Subcutaneous abdominal adipose tissue (tissue), 5 donors: ENCODE data around the gene ANAPC15.
"Not testable (repeated sequence)": the region's sequence is repeated elsewhere in the genome, so short reads cannot be mapped to it uniquely, and the experiment has no call there.

Experiments used
- H3K27ac ChIP-seq: one replicate; pipeline ENCODE4 v1.7.0; 2013; ENCODE audit warnings: low read depth, mild to moderate bottlenecking, inconsistent platforms, low read length, moderate library complexity
- H3K27me3 ChIP-seq, 5 donors: one replicate each; pipeline ENCODE4 v1.7.0; 2013; ENCODE audit warnings: low read length in 5 of 5, inconsistent platforms in 1 of 5; ENCODE audit not compliant: control insufficient read depth in 5 of 5, insufficient read depth in 4 of 5
- H3K36me3 ChIP-seq, 5 donors: one replicate each; pipeline ENCODE4 v1.7.0; 2013; ENCODE audit warnings: low read length in 5 of 5; ENCODE audit not compliant: control insufficient read depth in 5 of 5, insufficient read depth in 5 of 5
- H3K4me1 ChIP-seq, 5 donors: one replicate each; pipeline ENCODE4 v1.7.0; 2013; ENCODE audit warnings: low read length in 5 of 5, mild to moderate bottlenecking in 3 of 5, moderate library complexity in 1 of 5; ENCODE audit not compliant: control insufficient read depth in 5 of 5, insufficient read depth in 5 of 5
- H3K4me3 ChIP-seq, 5 donors: one replicate each; pipeline ENCODE4 v1.7.0; 2013; ENCODE audit warnings: low read length in 5 of 5, low read depth in 1 of 5
- H3K9ac ChIP-seq, 5 donors: one replicate each; pipeline ENCODE4 v1.7.0; 2013; ENCODE audit warnings: low read length in 5 of 5, mild to moderate bottlenecking in 4 of 5, moderate library complexity in 3 of 5
- H3K9me3 ChIP-seq, 5 donors: one replicate each; pipeline ENCODE4 v1.7.0; 2013; ENCODE audit warnings: low read length in 5 of 5; ENCODE audit not compliant: control insufficient read depth in 5 of 5
- donor health status: healthy.
- donor health status: healthy.
- donor health status: healthy.
- donor health status: healthy.
- donor health status: healthy.

The ANAPC15 gene

DNA sequence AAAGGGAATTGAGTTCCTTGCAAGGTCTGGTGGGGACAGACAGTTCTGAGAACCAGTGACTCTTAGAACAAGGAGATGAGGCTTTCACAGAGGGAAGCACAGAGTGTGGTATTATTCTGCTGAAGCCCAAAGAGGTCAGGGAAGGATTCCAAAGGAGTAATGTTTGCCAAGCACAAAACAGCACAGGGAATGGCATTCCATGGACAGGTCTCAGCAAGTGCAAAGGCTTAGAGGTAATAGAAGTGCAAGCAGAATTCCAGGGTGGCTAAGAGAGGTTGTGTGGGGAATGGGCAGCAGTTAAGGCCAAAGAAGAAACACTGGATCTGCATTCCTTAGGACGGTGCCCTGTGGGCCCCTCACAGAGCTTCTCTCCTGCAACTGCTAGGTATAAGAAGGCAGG, 29.6 kb upstream of the ANAPC15 start:
- H3K9me3 ChIP-seq, H3K27me3 ChIP-seq, H3K36me3 ChIP-seq, H3K4me1 ChIP-seq, H3K4me3 ChIP-seq, H3K27ac ChIP-seq, H3K9ac ChIP-seq: not testable (repeated sequence)

DNA sequence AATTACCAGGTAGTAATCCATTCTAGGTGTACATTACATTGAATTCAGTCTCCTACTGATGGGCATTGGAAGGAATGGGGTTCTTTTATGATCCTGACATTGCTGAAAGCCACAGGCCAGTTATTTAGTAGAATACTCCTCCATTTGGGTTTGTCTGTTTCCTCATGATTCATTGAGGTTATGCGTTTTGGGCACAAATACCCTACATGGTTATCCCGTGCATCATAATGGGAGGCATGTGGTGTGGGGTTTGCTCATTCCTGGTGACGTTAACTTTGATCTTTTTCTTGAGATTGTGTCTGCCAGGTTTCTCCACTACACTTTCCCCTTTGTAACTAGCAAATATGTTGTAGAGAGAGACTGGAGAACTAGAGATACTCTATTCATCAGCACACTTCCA, 28.6 kb upstream of the ANAPC15 start:
- no peak overlapping the region for H3K9ac ChIP-seq
- no peaks in the 10 kb centered on the region for H3K9me3 ChIP-seq
- no peaks in the 10 kb centered on the region for H3K36me3 ChIP-seq
- no peak overlapping the region for H3K4me3 ChIP-seq
- peaks cover 0 to 3% (median 0%) of the 10 kb centered on the region in 5 donors for H3K4me1 ChIP-seq
- no peaks in the 10 kb centered on the region for H3K27me3 ChIP-seq
- H3K27ac ChIP-seq: no peak overlapping the region

DNA sequence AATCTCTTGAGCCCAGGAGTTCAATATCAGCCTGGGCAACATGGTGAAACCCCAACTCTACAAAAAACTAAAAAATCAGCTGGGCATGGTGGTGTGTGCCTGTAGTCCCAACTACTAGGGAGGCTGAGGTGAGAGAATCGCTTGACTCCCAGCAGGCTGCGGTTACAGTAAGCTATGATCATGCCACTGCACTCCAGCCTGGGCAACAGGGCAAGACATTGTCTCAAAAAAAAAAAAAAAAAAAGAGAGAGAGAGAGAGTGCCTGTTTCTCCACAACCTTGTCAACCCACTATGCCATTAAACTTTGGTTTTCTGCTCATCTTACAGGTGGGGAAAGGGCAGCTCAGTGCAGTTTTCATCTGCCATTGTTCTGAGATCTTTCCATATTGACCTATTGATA, 28.2 kb upstream of the ANAPC15 start:
- no peaks in the 10 kb centered on the region for H3K9me3 ChIP-seq
- H3K27ac ChIP-seq: no peak overlapping the region
- no peak overlapping the region for H3K4me3 ChIP-seq
- no peaks in the 10 kb centered on the region for H3K36me3 ChIP-seq
- no peak overlapping the region for H3K9ac ChIP-seq
- H3K4me1 ChIP-seq: peaks cover 0 to 3% (median 0%) of the 10 kb centered on the region in 5 donors
- no peaks in the 10 kb centered on the region for H3K27me3 ChIP-seq

DNA sequence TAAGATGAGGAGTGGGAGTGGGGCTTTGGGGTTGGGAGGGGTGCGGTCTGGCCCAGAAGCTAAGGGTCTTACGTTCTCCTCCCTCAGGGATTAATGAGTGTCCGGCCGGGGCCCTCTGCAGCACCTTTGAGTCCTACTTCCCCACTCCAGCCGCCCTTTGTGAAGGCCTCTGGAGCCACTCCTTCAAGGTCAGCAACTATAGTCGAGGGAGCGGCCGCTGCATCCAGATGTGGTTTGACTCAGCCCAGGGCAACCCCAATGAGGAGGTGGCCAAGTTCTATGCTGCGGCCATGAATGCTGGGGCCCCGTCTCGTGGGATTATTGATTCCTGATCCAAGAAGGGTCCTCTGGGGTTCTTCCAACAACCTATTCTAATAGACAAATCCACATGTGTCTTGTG, 27.0 kb upstream of the ANAPC15 start:
- no peak overlapping the region for H3K4me3 ChIP-seq
- H3K27me3 ChIP-seq: no peaks in the 10 kb centered on the region
- H3K27ac ChIP-seq: no peak overlapping the region
- peaks cover 0 to 3% (median 0%) of the 10 kb centered on the region in 5 donors for H3K4me1 ChIP-seq
- H3K9ac ChIP-seq: no peak overlapping the region
- no peaks in the 10 kb centered on the region for H3K36me3 ChIP-seq
- no peaks in the 10 kb centered on the region for H3K9me3 ChIP-seq

DNA sequence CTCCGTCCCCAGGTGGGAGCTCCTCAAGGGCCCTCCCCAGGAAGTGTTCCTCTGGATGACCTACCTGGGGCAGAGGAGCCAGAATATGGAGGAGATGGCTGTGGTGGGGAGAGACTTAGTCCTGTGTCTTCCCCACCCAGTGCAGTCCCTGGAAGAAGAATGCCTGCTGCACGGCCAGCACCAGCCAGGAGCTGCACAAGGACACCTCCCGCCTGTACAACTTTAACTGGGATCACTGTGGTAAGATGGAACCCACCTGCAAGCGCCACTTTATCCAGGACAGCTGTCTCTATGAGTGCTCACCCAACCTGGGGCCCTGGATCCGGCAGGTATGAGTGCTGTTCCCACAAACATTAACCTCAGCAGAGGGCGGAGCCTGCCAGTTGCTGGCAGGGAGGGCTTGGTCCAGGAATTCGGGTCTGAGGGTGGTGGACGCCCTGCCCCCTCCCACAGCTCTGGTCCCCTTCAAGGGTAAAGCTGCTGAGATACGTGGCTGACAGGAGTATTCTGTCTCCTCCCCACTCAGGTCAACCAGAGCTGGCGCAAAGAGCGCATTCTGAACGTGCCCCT, 26.4 kb upstream of the ANAPC15 start:
- no peak overlapping the region for H3K4me3 ChIP-seq
- no peak overlapping the region for H3K9ac ChIP-seq
- H3K9me3 ChIP-seq: no peaks in the 10 kb centered on the region
- H3K36me3 ChIP-seq: no peaks in the 10 kb centered on the region
- H3K27me3 ChIP-seq: no peaks in the 10 kb centered on the region
- no peak overlapping the region for H3K27ac ChIP-seq
- peaks cover 0 to 2% (median 0%) of the 10 kb centered on the region in 5 donors for H3K4me1 ChIP-seq

DNA sequence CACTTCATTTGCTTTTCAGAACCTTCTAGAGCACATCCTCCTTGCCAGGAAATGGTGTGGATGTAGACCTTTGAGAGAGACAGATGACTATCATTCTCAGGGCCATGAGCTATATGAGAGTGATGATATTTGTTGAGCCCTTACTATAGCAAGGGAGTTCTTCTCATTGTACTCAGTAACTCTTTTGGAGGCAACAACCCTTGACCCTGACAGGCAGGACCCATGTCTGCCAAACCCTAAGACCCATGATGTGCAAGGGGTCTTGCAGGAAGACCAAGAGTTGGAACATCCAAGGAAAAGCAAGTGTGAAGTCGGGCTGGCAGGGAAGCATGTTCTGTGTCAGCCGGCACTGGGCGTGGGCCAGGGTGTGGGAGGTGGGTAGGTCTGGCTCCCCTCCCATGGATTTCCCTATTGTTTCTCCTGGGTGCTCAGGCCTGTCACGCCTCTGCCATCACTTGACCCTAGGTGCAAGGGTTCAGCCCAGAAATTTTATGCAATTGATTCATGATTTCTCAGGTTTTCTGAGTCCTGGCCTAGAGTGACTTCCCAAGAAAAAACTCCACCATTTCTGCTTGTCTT, 24.3 kb upstream of the ANAPC15 start:
- H3K9ac ChIP-seq: no peak overlapping the region
- no peaks in the 10 kb centered on the region for H3K27me3 ChIP-seq
- H3K27ac ChIP-seq: no peak overlapping the region
- H3K4me3 ChIP-seq: no peak overlapping the region
- H3K4me1 ChIP-seq: peaks cover 0 to 5% (median 0%) of the 10 kb centered on the region in 5 donors
- H3K36me3 ChIP-seq: no peaks in the 10 kb centered on the region
- H3K9me3 ChIP-seq: no peaks in the 10 kb centered on the region

DNA sequence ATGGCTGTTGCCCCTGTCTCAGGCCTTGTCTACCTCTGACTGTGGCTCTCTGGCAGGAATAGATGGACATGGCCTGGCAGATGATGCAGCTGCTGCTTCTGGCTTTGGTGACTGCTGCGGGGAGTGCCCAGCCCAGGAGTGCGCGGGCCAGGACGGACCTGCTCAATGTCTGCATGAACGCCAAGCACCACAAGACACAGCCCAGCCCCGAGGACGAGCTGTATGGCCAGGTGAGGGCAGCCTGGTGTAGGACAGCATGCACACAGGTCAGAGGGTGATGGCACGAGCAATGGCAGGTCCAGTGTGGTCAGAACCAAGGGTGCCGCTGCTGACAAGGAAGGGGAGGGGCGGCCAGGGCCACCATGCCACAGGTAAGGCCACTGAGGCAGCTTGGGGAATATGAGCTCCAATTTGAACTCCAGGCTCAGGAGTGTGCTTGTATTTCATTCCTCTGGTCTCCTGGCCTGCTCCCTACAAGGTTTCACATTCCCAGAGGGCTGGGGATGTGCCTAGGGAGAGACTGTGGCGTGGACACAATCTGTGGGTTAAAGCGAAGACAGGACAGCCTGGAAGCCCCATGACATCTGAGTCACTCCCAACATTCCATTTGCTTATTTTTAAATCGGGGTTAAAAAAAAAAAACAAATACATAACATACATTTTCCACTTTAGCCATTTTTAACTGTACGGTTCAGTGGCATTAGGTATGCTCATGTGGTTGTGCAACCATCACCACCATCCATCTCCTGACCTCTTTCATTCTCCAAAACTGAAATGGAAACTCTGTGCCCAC, 23.6 kb upstream of the ANAPC15 start:
- H3K36me3 ChIP-seq: no peaks in the 10 kb centered on the region
- no peak overlapping the region for H3K27ac ChIP-seq
- no peak overlapping the region for H3K9ac ChIP-seq
- H3K9me3 ChIP-seq: no peaks in the 10 kb centered on the region
- no peak overlapping the region for H3K4me3 ChIP-seq
- H3K4me1 ChIP-seq: peaks cover 0 to 5% (median 0%) of the 10 kb centered on the region in 5 donors
- H3K27me3 ChIP-seq: no peaks in the 10 kb centered on the region

DNA sequence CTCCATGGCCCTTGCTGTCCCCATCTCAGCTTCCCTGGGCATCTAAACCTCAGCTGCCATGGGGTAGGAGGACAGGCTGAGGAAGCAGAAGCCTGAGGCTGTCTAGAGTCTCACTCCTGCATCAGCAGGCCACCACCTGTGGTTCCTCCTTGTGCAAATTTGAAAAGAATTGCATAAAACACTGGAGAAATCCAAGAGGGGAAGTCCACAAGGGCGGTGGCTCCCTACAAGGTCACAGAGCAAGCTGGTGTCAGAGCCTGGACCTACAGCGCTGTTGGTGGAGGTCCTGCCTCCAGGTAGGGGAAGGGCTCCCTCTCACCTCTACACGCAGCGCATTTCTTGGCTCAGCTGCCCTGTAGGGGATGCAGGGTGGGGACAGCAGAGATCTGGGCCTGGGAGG, 23.0 kb upstream of the ANAPC15 start, which contains the start of gene FOLR3:
TSS of gene FOLR3 (plus strand) at position 253 of the 400 bp plus-strand sequence. CDS start 228 bp downstream, outside the sequence.
- H3K27me3 ChIP-seq, H3K9me3 ChIP-seq, H3K27ac ChIP-seq, H3K4me1 ChIP-seq, H3K4me3 ChIP-seq, H3K36me3 ChIP-seq, H3K9ac ChIP-seq: not testable (repeated sequence)

DNA sequence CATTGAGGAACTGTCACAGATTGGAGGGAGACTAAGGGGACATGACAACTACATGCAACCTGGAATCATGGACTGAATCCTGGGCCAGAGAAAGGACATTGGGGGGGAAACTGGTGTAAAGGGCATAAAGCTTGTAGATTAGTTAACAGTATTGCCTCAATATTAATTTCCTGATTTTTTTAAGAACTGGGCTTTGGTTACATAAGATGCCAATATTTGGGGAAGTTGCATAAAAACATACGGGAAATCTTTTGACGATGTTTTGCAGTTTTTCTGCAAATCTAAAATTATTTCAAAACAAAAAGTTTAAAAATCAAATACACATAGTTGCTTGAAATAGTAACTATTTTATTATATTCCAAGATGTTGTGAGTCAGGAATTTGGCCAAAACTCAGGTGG, 20.2 kb upstream of the ANAPC15 start:
- no peak overlapping the region for H3K9ac ChIP-seq
- no peaks in the 10 kb centered on the region for H3K36me3 ChIP-seq
- no peak overlapping the region for H3K4me3 ChIP-seq
- H3K4me1 ChIP-seq: peaks cover 0 to 5% (median 0%) of the 10 kb centered on the region in 5 donors
- no peaks in the 10 kb centered on the region for H3K27me3 ChIP-seq
- H3K27ac ChIP-seq: no peak overlapping the region
- no peaks in the 10 kb centered on the region for H3K9me3 ChIP-seq

DNA sequence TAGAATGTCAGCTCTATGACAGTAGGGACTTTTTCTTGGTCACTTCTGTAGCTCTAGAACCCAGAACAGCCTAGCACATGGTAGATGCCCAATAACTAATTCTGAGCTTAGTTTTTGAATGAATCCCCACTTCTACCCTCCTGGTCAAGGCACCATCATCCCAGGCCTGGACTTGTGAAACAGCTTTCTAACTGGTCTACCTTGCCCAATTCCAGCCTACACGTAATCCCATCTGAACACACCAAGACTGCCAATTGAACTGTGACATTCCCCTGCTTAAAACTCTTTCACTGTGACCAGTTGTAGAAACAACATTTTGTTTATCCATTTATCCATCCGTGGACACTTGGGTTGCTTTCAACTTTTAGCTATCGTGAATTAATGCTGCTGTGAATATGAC, 16.9 kb upstream of the ANAPC15 start:
- H3K27ac ChIP-seq: no peak overlapping the region
- H3K9ac ChIP-seq: no peak overlapping the region
- H3K27me3 ChIP-seq: no peaks in the 10 kb centered on the region
- H3K9me3 ChIP-seq: no peaks in the 10 kb centered on the region
- no peaks in the 10 kb centered on the region for H3K36me3 ChIP-seq
- peaks cover 0 to 5% (median 0%) of the 10 kb centered on the region in 5 donors for H3K4me1 ChIP-seq
- no peak overlapping the region for H3K4me3 ChIP-seq
